ENCODE measurements around the gene MTNR1B.

DNA sequence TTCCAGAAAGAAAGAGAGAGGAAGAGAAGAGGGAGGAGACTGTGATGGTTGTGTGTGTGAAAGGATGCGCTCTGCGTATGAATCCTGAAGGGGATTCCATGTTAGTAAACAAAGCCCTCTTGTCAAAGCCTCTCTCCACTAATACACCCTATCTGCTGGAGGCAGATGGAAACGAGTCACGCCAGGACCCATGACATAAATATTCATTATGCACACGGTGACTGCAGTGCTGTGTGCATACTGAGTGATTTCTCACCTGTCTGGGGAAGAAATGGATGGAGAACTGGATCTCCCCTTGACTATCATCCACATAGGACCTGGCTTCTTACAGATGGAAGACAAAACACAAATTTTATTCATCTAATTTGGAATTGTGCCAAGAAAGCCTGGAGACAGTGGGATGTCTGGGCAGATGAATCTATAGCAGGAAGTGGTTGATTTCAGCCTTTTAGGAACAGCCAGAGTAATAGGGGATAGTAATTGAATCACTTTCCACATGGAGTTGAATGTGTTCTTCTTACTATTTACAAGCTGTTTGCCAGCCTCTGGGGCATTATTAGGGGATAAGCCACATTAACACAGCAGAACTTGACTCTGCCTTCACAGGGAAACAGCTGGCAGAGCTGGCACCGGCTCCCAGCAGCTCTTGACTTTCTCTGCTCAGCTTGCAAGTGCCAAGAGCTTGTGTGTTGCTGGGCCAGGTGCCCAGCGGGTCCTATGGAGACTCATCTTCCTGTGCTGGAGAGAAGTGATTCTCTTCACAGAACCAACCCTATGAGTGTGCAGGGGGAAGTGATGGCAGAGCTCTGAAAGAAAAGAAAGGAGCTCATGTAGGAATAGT, 9.0 kb downstream of the MTNR1B start:
- TF ChIP-seq EZH2 (IDR thresholded peaks at IDR 0.05; ENCODE audit: borderline replicate concordance, low read depth, low read length, poor library complexity, severe bottlenecking), result no peak
- TF ChIP-seq, protein P1, sequence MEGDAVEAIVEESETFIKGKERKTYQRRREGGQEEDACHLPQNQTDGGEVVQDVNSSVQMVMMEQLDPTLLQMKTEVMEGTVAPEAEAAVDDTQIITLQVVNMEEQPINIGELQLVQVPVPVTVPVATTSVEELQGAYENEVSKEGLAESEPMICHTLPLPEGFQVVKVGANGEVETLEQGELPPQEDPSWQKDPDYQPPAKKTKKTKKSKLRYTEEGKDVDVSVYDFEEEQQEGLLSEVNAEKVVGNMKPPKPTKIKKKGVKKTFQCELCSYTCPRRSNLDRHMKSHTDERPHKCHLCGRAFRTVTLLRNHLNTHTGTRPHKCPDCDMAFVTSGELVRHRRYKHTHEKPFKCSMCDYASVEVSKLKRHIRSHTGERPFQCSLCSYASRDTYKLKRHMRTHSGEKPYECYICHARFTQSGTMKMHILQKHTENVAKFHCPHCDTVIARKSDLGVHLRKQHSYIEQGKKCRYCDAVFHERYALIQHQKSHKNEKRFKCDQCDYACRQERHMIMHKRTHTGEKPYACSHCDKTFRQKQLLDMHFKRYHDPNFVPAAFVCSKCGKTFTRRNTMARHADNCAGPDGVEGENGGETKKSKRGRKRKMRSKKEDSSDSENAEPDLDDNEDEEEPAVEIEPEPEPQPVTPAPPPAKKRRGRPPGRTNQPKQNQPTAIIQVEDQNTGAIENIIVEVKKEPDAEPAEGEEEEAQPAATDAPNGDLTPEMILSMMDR (conservative IDR thresholded peaks at IDR 0.05; ENCODE audit: low read depth, low read length), result no peak

Data from A673 (cell line).